Ovary (tissue), 9 donors: ENCODE results near the gene AVP. TPM values are rescaled to one million over a fixed set of nuclear protein-coding genes. Genes with fewer than 3 reads are reported as not detected.

Experiments
- DNase-seq, 5 donors: peaks; one replicate each; pipeline ENCODE4 v3.0.0-alpha.2; 2019 to 2020
- H3K27ac ChIP-seq, 2 donors: fragments of 200-600 bp; one replicate each; pipeline versions ENCODE4 v1.5.1 to v1.8.0; 2019 to 2022
- H3K27me3 ChIP-seq: fragments of 200-600 bp; one replicate; pipeline ENCODE4 v1.8.0; 2022
- H3K36me3 ChIP-seq: fragments of 200-600 bp; sonication (generic); one replicate; pipeline ENCODE4 v1.5.1; 2019
- H3K4me1 ChIP-seq: one replicate; pipeline ENCODE4 v1.8.1; 2013; ENCODE audit warnings: mild to moderate bottlenecking, moderate library complexity; ENCODE audit not compliant: insufficient read depth
- H3K4me3 ChIP-seq: fragments of 200-600 bp; sonication (generic); one replicate; pipeline ENCODE4 v1.5.1; 2017
- H3K9me3 ChIP-seq, 2 donors: fragments of 200-600 bp in 1 of 2; sonication (generic) in 1 of 2; one replicate each; pipeline versions ENCODE4 v1.5.1 to v1.8.1; 2013 to 2019; ENCODE audit warnings: mild to moderate bottlenecking in 1 of 2, moderate library complexity in 1 of 2
- CTCF ChIP-seq, 3 donors: fragments of 450-650 bp in 2 of 3; fragments of 200-600 bp in 1 of 3; IDR thresholded peaks; one replicate each; pipeline versions ENCODE4 v1.5.1 to v1.8.0; 2016 to 2022; ENCODE audit warnings: antibody characterized with exemption in 3 of 3, mild to moderate bottlenecking in 1 of 3
- EP300 ChIP-seq: sonication (generic); formaldehyde crosslinking; IDR thresholded peaks from one replicate; pipeline ENCODE4 v1.6.1; 2017; ENCODE audit warnings: antibody characterized with exemption
- POLR2A ChIP-seq: fragments of 450-650 bp; IDR thresholded peaks from one replicate; pipeline ENCODE4 v1.6.1; 2017; ENCODE audit warnings: antibody characterized with exemption, mild to moderate bottlenecking, moderate library complexity
- WGBS, 3 donors: extraction: QIAGEN DNeasy Blood & Tissue Kit in 1 of 3; methylation state at CpG; one replicate each; pipeline versions ENCODE4 v1.1.5 to v1.1.7; 2013 to 2017; 5-methylcytosine and 5-hydroxymethylcytosine counted together
- intact Hi-C, 4 donors: fragments of 100-400 bp; cut with DNase I; formaldehyde crosslinking; loops; one replicate each; pipeline versions ENCODE4 v1.11.0 to v1.15.1; 2022 to 2023
- polyA plus RNA-seq, 2 donors: library from polyadenylated mRNA; stranded (reverse); fragments of 200-250 nt in 1 of 2; fragments of 350-450 nt in 1 of 2; fragmentation: Illumina TruSeq in 1 of 2; extraction: RNeasy Lipid Tissue Mini Kit (QIAGEN cat#74804) in 1 of 2; gene quantifications; one replicate each; pipeline ENCODE4 v1.2.3, GENCODE V29; 2013 to 2014
- total RNA-seq, 7 donors: library from RNA; depleted of rRNA in 2 of 7; stranded (reverse); fragments of >200 nt in 2 of 7; fragmentation: NEBNext Ultra II Directional in 3 of 7; extraction: Animal tissue kit (Norgen Biotek cat#: 25700) in 3 of 7; gene quantifications; one replicate each; pipeline versions ENCODE4 v1.1.0 to v1.2.4, GENCODE V29; 2016 to 2023
- donor health status: DM: no; HTN: no; CAD: no; lungs with moderate emphysema.
- donor health status: DM: no; HTN: no; CAD: no.
- donor health status: Bipolar disorder and iron deficiency.
- donor health status: DM: yes; HTN: yes; CAD: no.
- donor health status: DM: no; HTN: no; CAD: no.
- donor health status: DM: yes; HTN: yes; CAD: no.

AVP gene
- total and polyA plus RNA-seq, 9 donors: not detected

DNA sequence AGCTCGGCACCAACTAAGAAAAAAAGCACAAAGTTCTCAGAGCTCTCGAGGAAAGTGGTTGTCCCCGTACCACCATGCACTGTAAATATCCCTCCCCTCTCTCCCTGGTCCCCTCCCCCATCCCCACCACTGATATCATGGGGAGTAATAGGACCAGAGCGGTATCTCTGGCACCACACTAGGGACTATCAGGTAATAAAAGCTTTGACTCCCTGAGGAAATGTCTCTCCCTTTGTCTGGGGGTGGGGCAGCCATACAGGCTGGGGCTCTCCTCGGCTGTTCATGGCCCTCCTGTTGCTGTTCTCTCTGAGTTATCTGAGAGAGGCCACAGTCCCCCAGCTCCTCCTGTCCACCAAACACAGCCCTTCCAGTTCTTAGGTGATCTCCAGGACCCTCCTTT is 46.1 kb downstream of the AVP start:
- intact Hi-C loops: no loop called here
- no peak overlapping the region for H3K27ac ChIP-seq
- 65 to 72% (median 71%) methylated on average over 5 of the region's 5 CpGs for WGBS, 3 donors
- H3K36me3 ChIP-seq: no peaks in the 10 kb centered on the region
- no peaks in the 10 kb centered on the region for H3K27me3 ChIP-seq
- peaks cover 13% of the 10 kb centered on the region for H3K4me1 ChIP-seq
- H3K4me3 ChIP-seq: no peak overlapping the region
- no peak for DNase-seq
- TF ChIP-seq POLR2A (no peak), CTCF (IDR thresholded peaks at IDR 0.05) (no peak), EP300 (no peak)
- no peaks in the 10 kb centered on the region for H3K9me3 ChIP-seq

GRCh38 chr20:3037654-3038053 is 46.9 kb downstream of the AVP start:
- no peaks in the 10 kb centered on the region for H3K36me3 ChIP-seq
- 74 to 82% (median 76%) methylated on average over 3 of the region's 3 CpGs for WGBS, 3 donors
- intact Hi-C loops: no loop called here

GRCh38 chr20:3032624-3033023 is 51.9 kb downstream of the AVP start:
- WGBS, 3 donors: 82 to 89% (median 85%) methylated on average over 8 of the region's 8 CpGs
- Histone ChIP-seq H3K4me3 (no peak overlapping the region), H3K4me1 (no peaks in the 10 kb centered on the region), H3K9me3 (no peaks in the 10 kb centered on the region), H3K36me3 (no peaks in the 10 kb centered on the region), H3K27ac (no peak overlapping the region), H3K27me3 (no peaks in the 10 kb centered on the region)
- TF ChIP-seq POLR2A: no peak
- TF ChIP-seq EP300: no peak
- no peak for DNase-seq
- intact Hi-C loops: no loop called here

More at GRCh38 chr20:3037654-3038053, 46.9 kb downstream of the AVP start:
- Histone ChIP-seq H3K27ac (no peak overlapping the region), H3K4me1 (peaks cover 10% of the 10 kb centered on the region), H3K9me3 (no peaks in the 10 kb centered on the region), H3K27me3 (no peaks in the 10 kb centered on the region), H3K4me3 (no peak overlapping the region)
- DNase-seq: no peak
- no peak for TF ChIP-seq CTCF (IDR thresholded peaks at IDR 0.05)

Other genes with a start within 250 kb of the AVP start
- gene PCED1A, start 244.1 kb downstream of the AVP start, total RNA-seq: 10 to 100 TPM; 32.9 to 58.0 (median 39.1) TPM
- gene PCED1A, start 244.1 kb downstream of the AVP start, polyA plus RNA-seq: 10 to 100 TPM in 1 of 2 donors, 1 to 10 TPM in 1; 6.0 to 44.0 TPM
- 10 to 100 TPM; 15.6 to 44.1 (median 31.4) TPM for gene VPS16, start 244.0 kb downstream of the AVP start, total RNA-seq
- gene VPS16, start 244.0 kb downstream of the AVP start, polyA plus RNA-seq: 10 to 100 TPM; 16.8 to 30.7 TPM
- gene PTPRA, start 211.2 kb downstream of the AVP start, total RNA-seq: 10 to 100 TPM; 40.7 to 78.7 (median 71.8) TPM
- 100 to 1,000 TPM in 1 of 2 donors, 10 to 100 TPM in 1; 43.3 to 178 TPM for gene PTPRA, start 211.2 kb downstream of the AVP start, polyA plus RNA-seq
- 1 to 10 TPM in 1 of 7 donors, under 1 TPM in 4, not detected in 2; 0.73 to 1.2 (median 0.95) TPM for gene GNRH2, start 41.1 kb downstream of the AVP start, total RNA-seq
- gene GNRH2, start 41.1 kb downstream of the AVP start, polyA plus RNA-seq: 1 to 10 TPM in 1 of 2 donors, not detected in 1; 2.2 TPM
- gene MRPS26, start 38.7 kb downstream of the AVP start, total RNA-seq: 10 to 100 TPM; 40.8 to 65.8 (median 51.9) TPM
- 10 to 100 TPM; 18.4 to 65.6 TPM for gene MRPS26, start 38.7 kb downstream of the AVP start, polyA plus RNA-seq
- under 1 TPM in 1 of 7 donors, not detected in 6; 0.61 TPM for gene OXT, start 13.1 kb downstream of the AVP start, total RNA-seq
- under 1 TPM in 1 of 2 donors, not detected in 1; 0.86 TPM for gene OXT, start 13.1 kb downstream of the AVP start, polyA plus RNA-seq
- 10 to 100 TPM in 5 of 7 donors, 1 to 10 TPM in 2; 8.8 to 13.2 (median 11.8) TPM for gene FASTKD5, start 75.1 kb upstream of the AVP start, total RNA-seq
- 10 to 100 TPM in 1 of 2 donors, 1 to 10 TPM in 1; 9.4 to 15.2 TPM for gene FASTKD5, start 75.1 kb upstream of the AVP start, polyA plus RNA-seq
- 10 to 100 TPM in 1 of 7 donors, 1 to 10 TPM in 6; 4.2 to 10.2 (median 7.3) TPM for gene UBOX5, start 75.1 kb upstream of the AVP start, total RNA-seq
- 1 to 10 TPM; 5.2 to 5.5 TPM for gene UBOX5, start 75.1 kb upstream of the AVP start, polyA plus RNA-seq
- 10 to 100 TPM; 13.2 to 27.4 (median 18.2) TPM for gene LZTS3, start 88.8 kb upstream of the AVP start, total RNA-seq
- gene LZTS3, start 88.8 kb upstream of the AVP start, polyA plus RNA-seq: 10 to 100 TPM in 1 of 2 donors, 1 to 10 TPM in 1; 4.2 to 22.8 TPM
- 10 to 100 TPM; 44.2 to 63.9 (median 52.5) TPM for gene DDRGK1, start 120.0 kb upstream of the AVP start, total RNA-seq
- 10 to 100 TPM; 38.5 to 60.6 TPM for gene DDRGK1, start 120.0 kb upstream of the AVP start, polyA plus RNA-seq
- 10 to 100 TPM; 19.2 to 55.3 (median 37.3) TPM for gene ITPA, start 124.8 kb upstream of the AVP start, total RNA-seq
- 10 to 100 TPM; 15.8 to 29.7 TPM for gene ITPA, start 124.8 kb upstream of the AVP start, polyA plus RNA-seq
- 10 to 100 TPM in 1 of 7 donors, 1 to 10 TPM in 2, under 1 TPM in 3, not detected in 1; 0.12 to 10.2 (median 1.3) TPM for gene SLC4A11, start 154.5 kb upstream of the AVP start, total RNA-seq
- under 1 TPM; 0.17 to 0.55 TPM for gene SLC4A11, start 154.5 kb upstream of the AVP start, polyA plus RNA-seq